ENCODE data around the gene TOLLIP.

TOLLIP gene

GRCh38 chr11:1287928-1288327 lies 21.5 kb downstream of the TOLLIP start:
- Histone ChIP-seq H3K9me2 (replicated peaks; ENCODE audit: control insufficient read depth, low read length) (no peaks in the 10 kb centered on the region), H3K9me3 (ENCODE audit: control insufficient read depth, insufficient read depth, low read length) (no peaks in the 10 kb centered on the region; the same call in 1 of the 2 replicates), H3K79me2 (ENCODE audit: control insufficient read depth, low read length) (no peaks in the 10 kb centered on the region), H4K20me1 (ENCODE audit: control insufficient read depth, insufficient read depth, low read depth, low read length) (no peaks in the 10 kb centered on the region), H3K27ac (ENCODE audit: low read depth, low read length) (no peak overlapping the region), H3K4me1 (ENCODE audit: control insufficient read depth, low read length) (no peaks in the 10 kb centered on the region), H3F3A (ENCODE audit: control insufficient read depth, insufficient read depth) (no peaks in the 10 kb centered on the region), H3K4me3 (ENCODE audit: low read length) (no peak overlapping the region), H3K27me3 (ENCODE audit: control insufficient read depth, low read length) (no peaks in the 10 kb centered on the region), H3K4me2 (ENCODE audit: low read length) (no peak overlapping the region), H3K36me3 (ENCODE audit: control insufficient read depth, low read length) (peaks cover 11% of the 10 kb centered on the region; the same call in 1 of the 2 replicates)
- no peak for TF ChIP-seq EZH2phosphoT487 (IDR thresholded peaks at IDR 0.05; ENCODE audit: borderline replicate concordance, low read length)
- TF ChIP-seq, protein P1, sequence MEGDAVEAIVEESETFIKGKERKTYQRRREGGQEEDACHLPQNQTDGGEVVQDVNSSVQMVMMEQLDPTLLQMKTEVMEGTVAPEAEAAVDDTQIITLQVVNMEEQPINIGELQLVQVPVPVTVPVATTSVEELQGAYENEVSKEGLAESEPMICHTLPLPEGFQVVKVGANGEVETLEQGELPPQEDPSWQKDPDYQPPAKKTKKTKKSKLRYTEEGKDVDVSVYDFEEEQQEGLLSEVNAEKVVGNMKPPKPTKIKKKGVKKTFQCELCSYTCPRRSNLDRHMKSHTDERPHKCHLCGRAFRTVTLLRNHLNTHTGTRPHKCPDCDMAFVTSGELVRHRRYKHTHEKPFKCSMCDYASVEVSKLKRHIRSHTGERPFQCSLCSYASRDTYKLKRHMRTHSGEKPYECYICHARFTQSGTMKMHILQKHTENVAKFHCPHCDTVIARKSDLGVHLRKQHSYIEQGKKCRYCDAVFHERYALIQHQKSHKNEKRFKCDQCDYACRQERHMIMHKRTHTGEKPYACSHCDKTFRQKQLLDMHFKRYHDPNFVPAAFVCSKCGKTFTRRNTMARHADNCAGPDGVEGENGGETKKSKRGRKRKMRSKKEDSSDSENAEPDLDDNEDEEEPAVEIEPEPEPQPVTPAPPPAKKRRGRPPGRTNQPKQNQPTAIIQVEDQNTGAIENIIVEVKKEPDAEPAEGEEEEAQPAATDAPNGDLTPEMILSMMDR (IDR thresholded peaks at IDR 0.05; ENCODE audit: low read depth, low read length, poor library complexity, severe bottlenecking), result no peak

DNA sequence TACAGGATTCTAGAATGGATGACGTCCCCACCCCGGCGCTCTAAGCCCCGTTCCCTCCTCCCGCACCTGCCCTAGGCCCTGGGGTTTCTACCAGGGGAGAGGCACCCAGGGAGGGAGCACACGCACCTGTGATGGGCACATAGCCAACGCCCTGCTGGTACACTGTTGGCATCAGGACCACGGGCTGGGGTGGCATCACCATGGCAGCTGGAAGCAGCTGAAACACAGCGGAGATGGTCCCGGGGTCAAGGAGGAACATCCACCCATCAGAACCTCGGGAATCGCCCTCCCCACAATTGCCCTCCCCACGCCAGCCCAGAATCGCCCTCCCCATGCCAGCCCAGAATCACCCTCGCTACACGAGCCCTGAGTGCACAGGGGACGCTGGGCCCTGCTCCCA lies 23.6 kb downstream of the TOLLIP start:
- H3F3A ChIP-seq (ENCODE audit: control insufficient read depth, insufficient read depth), result no peaks in the 10 kb centered on the region
- H3K36me3 ChIP-seq (ENCODE audit: control insufficient read depth, low read length), result peaks cover 11% of the 10 kb centered on the region; the same call in 1 of the 2 replicates
- no peak for TF ChIP-seq EZH2phosphoT487 (IDR thresholded peaks at IDR 0.05; ENCODE audit: borderline replicate concordance, low read length)
- TF ChIP-seq, protein P1 (IDR thresholded peaks at IDR 0.05; ENCODE audit: low read depth, low read length, poor library complexity, severe bottlenecking), result no peak

GRCh38 chr11:1285316-1285744 lies 24.1 kb downstream of the TOLLIP start:
- TF ChIP-seq, protein P1 (IDR thresholded peaks at IDR 0.05; ENCODE audit: low read depth, low read length, poor library complexity, severe bottlenecking), result no peak
- no peak for TF ChIP-seq EZH2phosphoT487 (IDR thresholded peaks at IDR 0.05; ENCODE audit: borderline replicate concordance, low read length)

More for the DNA sequence above, 23.6 kb downstream of the TOLLIP start:
- no peaks in the 10 kb centered on the region for H3K79me2 ChIP-seq (ENCODE audit: control insufficient read depth, low read length)
- no peaks in the 10 kb centered on the region for H3K9me2 ChIP-seq (replicated peaks; ENCODE audit: control insufficient read depth, low read length)
- H3K27me3 ChIP-seq (ENCODE audit: control insufficient read depth, low read length), result no peaks in the 10 kb centered on the region
- H4K20me1 ChIP-seq (ENCODE audit: control insufficient read depth, insufficient read depth, low read depth, low read length), result no peaks in the 10 kb centered on the region
- no peaks in the 10 kb centered on the region; the same call in 1 of the 2 replicates for H3K9me3 ChIP-seq (ENCODE audit: control insufficient read depth, insufficient read depth, low read length)
- H3K4me1 ChIP-seq (ENCODE audit: control insufficient read depth, low read length), result no peaks in the 10 kb centered on the region
- no peak overlapping the region for H3K4me2 ChIP-seq (ENCODE audit: low read length)
- no peak overlapping the region for H3K4me3 ChIP-seq (ENCODE audit: low read length)
- no peak overlapping the region for H3K27ac ChIP-seq (ENCODE audit: low read depth, low read length)

More at GRCh38 chr11:1285316-1285744, 24.1 kb downstream of the TOLLIP start:
- Histone ChIP-seq H3K9me3 (ENCODE audit: control insufficient read depth, insufficient read depth, low read length) (no peaks in the 10 kb centered on the region; the same call in 1 of the 2 replicates), H3K36me3 (ENCODE audit: control insufficient read depth, low read length) (peaks cover 11% of the 10 kb centered on the region; the same call in 1 of the 2 replicates), H4K20me1 (ENCODE audit: control insufficient read depth, insufficient read depth, low read depth, low read length) (no peaks in the 10 kb centered on the region), H3K4me1 (ENCODE audit: control insufficient read depth, low read length) (no peaks in the 10 kb centered on the region), H3K4me3 (ENCODE audit: low read length) (no peak overlapping the region), H3F3A (ENCODE audit: control insufficient read depth, insufficient read depth) (no peaks in the 10 kb centered on the region), H3K79me2 (ENCODE audit: control insufficient read depth, low read length) (no peaks in the 10 kb centered on the region), H3K27ac (ENCODE audit: low read depth, low read length) (no peak overlapping the region), H3K9me2 (replicated peaks; ENCODE audit: control insufficient read depth, low read length) (no peaks in the 10 kb centered on the region), H3K27me3 (ENCODE audit: control insufficient read depth, low read length) (no peaks in the 10 kb centered on the region), H3K4me2 (ENCODE audit: low read length) (no peak overlapping the region)

Measured in DOHH2 (cell line).